Cardiac muscle cell (in vitro differentiated cells and primary cell): ENCODE results near the gene CISTR. TPM values are rescaled to one million over a fixed set of nuclear protein-coding genes. Genes with fewer than 3 reads are reported as not detected.

Experiments used
- DNase-seq, 2 donors: peaks; one replicate each; pipeline versions ENCODE4 v3.0.0 to v3.0.0-alpha.2; 2010 to 2017; ENCODE audit warnings: low read depth in 1 of 2, low spot score in 1 of 2
- H3K27ac ChIP-seq: fragments of 200-600 bp; sonication (generic); 2 replicates; pipeline ENCODE4 v1.5.1; 2016
- H3K27me3 ChIP-seq: fragments of 200-600 bp; sonication (generic); 2 replicates; pipeline ENCODE4 v1.6.0; 2016; ENCODE audit warnings: control low read depth
- H3K36me3 ChIP-seq: fragments of 200-600 bp; sonication (generic); 2 replicates; pipeline ENCODE4 v1.5.1; 2016; ENCODE audit warnings: control low read depth
- H3K4me1 ChIP-seq: fragments of 200-600 bp; sonication (generic); 2 replicates; pipeline ENCODE4 v1.8.1; 2017; ENCODE audit warnings: low read depth, mild to moderate bottlenecking, mixed run types
- H3K4me3 ChIP-seq: fragments of 200-600 bp; sonication (generic); 2 replicates; pipeline ENCODE4 v1.5.1; 2016; ENCODE audit warnings: mild to moderate bottlenecking
- H3K9me3 ChIP-seq: fragments of 200-600 bp; sonication (generic); 2 replicates; pipeline ENCODE4 v1.5.1; 2017; ENCODE audit warnings: low read depth, mild to moderate bottlenecking, control low read depth
- polyA plus RNA-seq: library from polyadenylated mRNA; unstranded; fragments of >200 nt; fragmentation: Nextera tagmentation; extraction: Ambion mirVana; gene quantifications from 2 replicates; pipeline ENCODE4 v1.2.1, GENCODE V29; 2016
- total RNA-seq: library from RNA; depleted of rRNA; stranded (reverse); fragments of >200 nt; gene quantifications from 2 replicates; pipeline ENCODE4 v1.2.3, GENCODE V29; 2016
- TF ChIP-seq, protein P1 (sequence below): IDR thresholded peaks from 2 replicates; pipeline ENCODE4 v1.5.1; 2012; ENCODE audit warnings: low read depth, mild to moderate bottlenecking, low read length

The CISTR gene
- total and polyA plus RNA-seq, 2 experiments from 2014 or later: 0.34 TPM; not detected in 1

- no peaks in the 10 kb centered on the region for H3K36me3 ChIP-seq
- H3K9me3 ChIP-seq: no peaks in the 10 kb centered on the region
- H3K4me1 ChIP-seq: peaks cover under 1% of the 10 kb centered on the region
- TF ChIP-seq, protein P1, sequence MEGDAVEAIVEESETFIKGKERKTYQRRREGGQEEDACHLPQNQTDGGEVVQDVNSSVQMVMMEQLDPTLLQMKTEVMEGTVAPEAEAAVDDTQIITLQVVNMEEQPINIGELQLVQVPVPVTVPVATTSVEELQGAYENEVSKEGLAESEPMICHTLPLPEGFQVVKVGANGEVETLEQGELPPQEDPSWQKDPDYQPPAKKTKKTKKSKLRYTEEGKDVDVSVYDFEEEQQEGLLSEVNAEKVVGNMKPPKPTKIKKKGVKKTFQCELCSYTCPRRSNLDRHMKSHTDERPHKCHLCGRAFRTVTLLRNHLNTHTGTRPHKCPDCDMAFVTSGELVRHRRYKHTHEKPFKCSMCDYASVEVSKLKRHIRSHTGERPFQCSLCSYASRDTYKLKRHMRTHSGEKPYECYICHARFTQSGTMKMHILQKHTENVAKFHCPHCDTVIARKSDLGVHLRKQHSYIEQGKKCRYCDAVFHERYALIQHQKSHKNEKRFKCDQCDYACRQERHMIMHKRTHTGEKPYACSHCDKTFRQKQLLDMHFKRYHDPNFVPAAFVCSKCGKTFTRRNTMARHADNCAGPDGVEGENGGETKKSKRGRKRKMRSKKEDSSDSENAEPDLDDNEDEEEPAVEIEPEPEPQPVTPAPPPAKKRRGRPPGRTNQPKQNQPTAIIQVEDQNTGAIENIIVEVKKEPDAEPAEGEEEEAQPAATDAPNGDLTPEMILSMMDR: no peak
- no peak overlapping the region for H3K4me3 ChIP-seq
- H3K27me3 ChIP-seq: peaks cover 97% of the 10 kb centered on the region
- no peak for DNase-seq
- H3K27ac ChIP-seq: no peak overlapping the region
These were observed 14.5 kb downstream of the CISTR start for GRCh38 chr12:53737093-53737808.

GRCh38 chr12:53736592-53736991, 15.2 kb downstream of the CISTR start:
- TF ChIP-seq, protein P1: no peak
- H3K27me3 ChIP-seq: peaks cover 90% of the 10 kb centered on the region
- peaks cover 4% of the 10 kb centered on the region for H3K4me1 ChIP-seq
- no peak overlapping the region for H3K27ac ChIP-seq
- H3K36me3 ChIP-seq: no peaks in the 10 kb centered on the region
- DNase-seq: no peak
- H3K9me3 ChIP-seq: no peaks in the 10 kb centered on the region
- H3K4me3 ChIP-seq: no peak overlapping the region

DNA sequence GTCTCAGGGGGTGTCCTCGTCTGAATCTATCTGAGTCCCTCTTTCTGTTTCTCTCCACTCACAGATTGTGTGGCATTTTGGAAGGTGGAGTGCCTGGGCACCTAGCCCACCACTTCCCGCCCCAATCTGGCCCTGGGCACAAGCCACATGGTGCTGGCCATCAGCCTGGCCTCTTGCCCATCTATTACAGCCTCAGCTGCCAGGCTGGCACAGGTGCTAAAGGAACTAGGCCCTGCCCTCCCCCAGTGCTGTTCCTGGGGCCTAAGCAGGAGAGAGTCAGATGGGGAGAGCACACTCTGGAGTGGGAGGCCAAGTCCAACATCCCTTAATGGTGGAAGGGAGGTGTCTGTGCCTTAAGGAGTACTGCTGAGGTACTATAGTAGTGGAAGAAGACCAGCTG, 16.2 kb downstream of the CISTR start:
- Histone ChIP-seq H3K9me3 (no peaks in the 10 kb centered on the region), H3K27me3 (peaks cover 81% of the 10 kb centered on the region), H3K27ac (no peak overlapping the region), H3K4me3 (no peak overlapping the region), H3K36me3 (no peaks in the 10 kb centered on the region), H3K4me1 (peaks cover 4% of the 10 kb centered on the region)
- TF ChIP-seq, protein P1: no peak
- DNase-seq: no peak

DNA sequence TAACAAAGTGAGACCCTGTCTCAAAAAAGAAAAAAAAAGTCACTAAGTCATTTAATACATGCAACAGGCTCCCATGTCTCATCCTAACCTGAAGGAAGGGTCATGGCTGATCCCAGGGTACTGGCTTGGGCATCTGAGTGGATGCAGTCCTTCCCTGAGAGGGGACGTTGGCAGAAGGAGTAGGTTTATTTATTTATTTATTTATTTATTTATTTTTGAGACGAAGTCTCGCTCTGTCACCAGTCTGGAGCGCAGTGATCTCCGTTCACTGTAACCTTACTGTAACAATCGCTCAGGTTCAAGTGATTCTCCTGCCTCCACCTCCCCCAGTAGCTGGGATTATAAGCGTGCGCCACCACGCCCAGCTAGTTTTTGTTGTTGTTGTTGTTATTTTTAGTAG, 17.4 kb downstream of the CISTR start:
- peaks cover 4% of the 10 kb centered on the region for H3K4me1 ChIP-seq
- H3K9me3 ChIP-seq: no peaks in the 10 kb centered on the region
- no peak overlapping the region for H3K4me3 ChIP-seq
- no peaks in the 10 kb centered on the region for H3K36me3 ChIP-seq
- DNase-seq: no peak
- peaks cover 70% of the 10 kb centered on the region for H3K27me3 ChIP-seq
- TF ChIP-seq, protein P1: no peak
- H3K27ac ChIP-seq: no peak overlapping the region

- Histone ChIP-seq H3K27me3 (peaks cover 63% of the 10 kb centered on the region), H3K4me3 (no peak overlapping the region), H3K36me3 (no peaks in the 10 kb centered on the region), H3K27ac (no peak overlapping the region), H3K9me3 (no peaks in the 10 kb centered on the region), H3K4me1 (peaks cover 4% of the 10 kb centered on the region)
- TF ChIP-seq, protein P1: no peak
- DNase-seq: no peak
These were observed 18.0 kb downstream of the CISTR start for GRCh38 chr12:53733807-53734200.
